Measurements from ENCODE around the gene BLNK. TPM values are rescaled to one million over a fixed set of nuclear protein-coding genes. Genes with fewer than 3 reads are reported as not detected.

The BLNK gene
- total and polyA plus RNA-seq, 2 of the 13 experiments (the other 11 are each of a cell fraction or from before 2014, with no cell fraction given) = not detected

DNA sequence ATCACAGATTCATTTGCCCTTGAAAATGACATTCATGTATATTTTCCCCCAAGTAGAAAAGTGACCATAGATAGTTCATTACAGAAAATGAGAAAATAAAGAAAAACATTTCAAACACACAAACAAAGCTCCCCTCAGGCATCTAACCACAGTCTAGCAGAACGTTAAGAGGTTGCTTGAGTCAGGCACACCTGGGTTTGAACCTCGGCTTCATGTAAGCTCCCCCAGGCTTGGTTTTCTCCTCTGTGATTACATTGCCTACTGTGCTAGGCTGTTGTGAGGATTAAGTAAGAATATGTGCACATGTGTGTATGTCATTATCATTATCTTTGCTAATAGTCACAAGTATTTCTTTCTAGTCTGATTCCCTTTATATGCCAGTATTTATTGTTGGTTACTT, 42.0 kb upstream of the BLNK start:
- H3K27ac ChIP-seq (ENCODE audit: extremely low read length, insufficient read depth, low read length) = no peak overlapping the region
- no peak overlapping the region for H3K9ac ChIP-seq (ENCODE audit: insufficient read depth, low read depth, low read length)
- DNase-seq (ENCODE audit: low spot score) (no peak), ATAC-seq (no peak), FAIRE-seq (no peak)
- H2AFZ ChIP-seq (ENCODE audit: low read length) = no peak overlapping the region
- ChIA-PET CTCF (ENCODE audit: low intra/inter-chr PET ratio, low total read pairs) (no interaction called here), POLR2A (no interaction called here)
- H3K9me3 ChIP-seq (ENCODE audit: low read length) = no peaks in the 10 kb centered on the region
- no TSS peak for BruUV-seq (replicated peaks)
- H3K4me1 ChIP-seq (ENCODE audit: insufficient read depth, low read length) = no peaks in the 10 kb centered on the region
- H3K4me3 ChIP-seq (replicated peaks in 1 of 3; ENCODE audit: insufficient read depth in 1 of 3, low read depth in 2 of 3, low read length in 3 of 3) = no peak overlapping the region
- intact Hi-C loops (cut with micrococcal nuclease; ENCODE audit: unreplicated experiment) = no loop called here
- in situ Hi-C loops (cut with HindIII; ENCODE audit: extremely low pct_ligation_motif_present, low pct_unique_long_range_greater_than_20kb) = no loop called here
- H3K36me3 ChIP-seq (replicated peaks in 1 of 2; ENCODE audit: control insufficient read depth in 1 of 2, insufficient read depth in 2 of 2, low read length in 2 of 2) = no peaks in the 10 kb centered on the region
- no peaks in the 10 kb centered on the region for H3K79me2 ChIP-seq (ENCODE audit: insufficient read depth, low read length)
- H4K20me1 ChIP-seq (ENCODE audit: insufficient read depth, low read length) = no peaks in the 10 kb centered on the region
- H3K27me3 ChIP-seq (ENCODE audit: control insufficient read depth in 1 of 2, insufficient read depth in 2 of 2, low read length in 2 of 2) = 0 out of 5 replicates have a peak, but pooled peaks cover 0 to 4% of the 10 kb centered on the region in 2 experiments
- no peak overlapping the region for H3K4me2 ChIP-seq (ENCODE audit: low read depth, low read length)
- WGBS (ENCODE audit: low lambda C conversion rate) = 16% methylated on average over 2 of the region's 2 CpGs
- TF ChIP-seq ZNF549 (CRISPR knock-in tag; IDR thresholded peaks at IDR 0.05) (no peak), ZNF331 (CRISPR knock-in tag; IDR thresholded peaks at IDR 0.05) (no peak), EHMT2 (IDR thresholded peaks at IDR 0.05; ENCODE audit: borderline replicate concordance, low read depth, low read length) (no peak), ZNF615 (CRISPR knock-in tag; IDR thresholded peaks at IDR 0.05; ENCODE audit: borderline replicate concordance) (no peak), ZSCAN31 (CRISPR knock-in tag; IDR thresholded peaks at IDR 0.05; ENCODE audit: low read depth) (no peak), IRF2 (CRISPR knock-in tag; IDR thresholded peaks at IDR 0.05) (no peak), ZBTB44 (CRISPR knock-in tag; IDR thresholded peaks at IDR 0.05) (no peak), ZNF670 (CRISPR knock-in tag; IDR thresholded peaks at IDR 0.05; ENCODE audit: borderline replicate concordance) (no peak), ZNF543 (CRISPR knock-in tag; IDR thresholded peaks at IDR 0.05) (no peak), DPF2 (CRISPR knock-in tag; IDR thresholded peaks at IDR 0.05; ENCODE audit: borderline replicate concordance, low read depth) (no peak)
- TF ChIP-seq, protein P1, sequence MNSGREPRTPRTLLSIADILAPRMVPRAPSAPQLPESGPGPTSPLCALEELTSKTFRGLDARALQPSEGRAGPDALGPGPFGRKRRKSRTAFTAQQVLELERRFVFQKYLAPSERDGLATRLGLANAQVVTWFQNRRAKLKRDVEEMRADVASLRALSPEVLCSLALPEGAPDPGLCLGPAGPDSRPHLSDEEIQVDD (CRISPR knock-in tag; IDR thresholded peaks at IDR 0.05; ENCODE audit: borderline replicate concordance) = no peak
- TF ChIP-seq, protein P2, sequence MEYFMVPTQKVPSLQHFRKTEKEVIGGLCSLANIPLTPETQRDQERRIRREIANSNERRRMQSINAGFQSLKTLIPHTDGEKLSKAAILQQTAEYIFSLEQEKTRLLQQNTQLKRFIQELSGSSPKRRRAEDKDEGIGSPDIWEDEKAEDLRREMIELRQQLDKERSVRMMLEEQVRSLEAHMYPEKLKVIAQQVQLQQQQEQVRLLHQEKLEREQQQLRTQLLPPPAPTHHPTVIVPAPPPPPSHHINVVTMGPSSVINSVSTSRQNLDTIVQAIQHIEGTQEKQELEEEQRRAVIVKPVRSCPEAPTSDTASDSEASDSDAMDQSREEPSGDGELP (IDR thresholded peaks at IDR 0.05; ENCODE audit: borderline replicate concordance, low read depth) = no peak
- TF ChIP-seq, protein P3, sequence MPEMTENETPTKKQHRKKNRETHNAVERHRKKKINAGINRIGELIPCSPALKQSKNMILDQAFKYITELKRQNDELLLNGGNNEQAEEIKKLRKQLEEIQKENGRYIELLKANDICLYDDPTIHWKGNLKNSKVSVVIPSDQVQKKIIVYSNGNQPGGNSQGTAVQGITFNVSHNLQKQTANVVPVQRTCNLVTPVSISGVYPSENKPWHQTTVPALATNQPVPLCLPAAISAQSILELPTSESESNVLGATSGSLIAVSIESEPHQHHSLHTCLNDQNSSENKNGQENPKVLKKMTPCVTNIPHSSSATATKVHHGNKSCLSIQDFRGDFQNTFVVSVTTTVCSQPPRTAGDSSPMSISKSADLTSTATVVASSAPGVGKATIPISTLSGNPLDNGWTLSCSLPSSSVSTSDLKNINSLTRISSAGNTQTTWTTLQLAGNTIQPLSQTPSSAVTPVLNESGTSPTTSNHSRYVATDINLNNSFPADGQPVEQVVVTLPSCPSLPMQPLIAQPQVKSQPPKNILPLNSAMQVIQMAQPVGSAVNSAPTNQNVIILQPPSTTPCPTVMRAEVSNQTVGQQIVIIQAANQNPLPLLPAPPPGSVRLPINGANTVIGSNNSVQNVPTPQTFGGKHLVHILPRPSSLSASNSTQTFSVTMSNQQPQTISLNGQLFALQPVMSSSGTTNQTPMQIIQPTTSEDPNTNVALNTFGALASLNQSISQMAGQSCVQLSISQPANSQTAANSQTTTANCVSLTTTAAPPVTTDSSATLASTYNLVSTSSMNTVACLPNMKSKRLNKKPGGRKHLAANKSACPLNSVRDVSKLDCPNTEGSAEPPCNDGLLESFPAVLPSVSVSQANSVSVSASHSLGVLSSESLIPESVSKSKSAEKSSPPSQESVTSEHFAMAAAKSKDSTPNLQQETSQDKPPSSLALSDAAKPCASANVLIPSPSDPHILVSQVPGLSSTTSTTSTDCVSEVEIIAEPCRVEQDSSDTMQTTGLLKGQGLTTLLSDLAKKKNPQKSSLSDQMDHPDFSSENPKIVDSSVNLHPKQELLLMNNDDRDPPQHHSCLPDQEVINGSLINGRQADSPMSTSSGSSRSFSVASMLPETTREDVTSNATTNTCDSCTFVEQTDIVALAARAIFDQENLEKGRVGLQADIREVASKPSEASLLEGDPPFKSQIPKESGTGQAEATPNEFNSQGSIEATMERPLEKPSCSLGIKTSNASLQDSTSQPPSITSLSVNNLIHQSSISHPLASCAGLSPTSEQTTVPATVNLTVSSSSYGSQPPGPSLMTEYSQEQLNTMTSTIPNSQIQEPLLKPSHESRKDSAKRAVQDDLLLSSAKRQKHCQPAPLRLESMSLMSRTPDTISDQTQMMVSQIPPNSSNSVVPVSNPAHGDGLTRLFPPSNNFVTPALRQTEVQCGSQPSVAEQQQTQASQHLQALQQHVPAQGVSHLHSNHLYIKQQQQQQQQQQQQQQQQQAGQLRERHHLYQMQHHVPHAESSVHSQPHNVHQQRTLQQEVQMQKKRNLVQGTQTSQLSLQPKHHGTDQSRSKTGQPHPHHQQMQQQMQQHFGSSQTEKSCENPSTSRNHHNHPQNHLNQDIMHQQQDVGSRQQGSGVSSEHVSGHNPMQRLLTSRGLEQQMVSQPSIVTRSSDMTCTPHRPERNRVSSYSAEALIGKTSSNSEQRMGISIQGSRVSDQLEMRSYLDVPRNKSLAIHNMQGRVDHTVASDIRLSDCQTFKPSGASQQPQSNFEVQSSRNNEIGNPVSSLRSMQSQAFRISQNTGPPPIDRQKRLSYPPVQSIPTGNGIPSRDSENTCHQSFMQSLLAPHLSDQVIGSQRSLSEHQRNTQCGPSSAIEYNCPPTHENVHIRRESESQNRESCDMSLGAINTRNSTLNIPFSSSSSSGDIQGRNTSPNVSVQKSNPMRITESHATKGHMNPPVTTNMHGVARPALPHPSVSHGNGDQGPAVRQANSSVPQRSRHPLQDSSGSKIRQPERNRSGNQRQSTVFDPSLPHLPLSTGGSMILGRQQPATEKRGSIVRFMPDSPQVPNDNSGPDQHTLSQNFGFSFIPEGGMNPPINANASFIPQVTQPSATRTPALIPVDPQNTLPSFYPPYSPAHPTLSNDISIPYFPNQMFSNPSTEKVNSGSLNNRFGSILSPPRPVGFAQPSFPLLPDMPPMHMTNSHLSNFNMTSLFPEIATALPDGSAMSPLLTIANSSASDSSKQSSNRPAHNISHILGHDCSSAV (CRISPR knock-in tag; IDR thresholded peaks at IDR 0.05; ENCODE audit: borderline replicate concordance) = no peak
